HG02571 (cell line): Measurements from ENCODE around the gene TMEM243.
"Not testable (repeated sequence)": the region's sequence is repeated elsewhere in the genome, so short reads cannot be mapped to it uniquely, and the experiment has no call there.

Experiments
- ATAC-seq: cut with Tn5 transposase; IDR thresholded peaks from one replicate; pipeline ENCODE4 v1.9.1; 2021; ENCODE audit warnings: mild to moderate bottlenecking, moderate library complexity; ENCODE audit not compliant: unreplicated experiment

TMEM243 gene, protein sequence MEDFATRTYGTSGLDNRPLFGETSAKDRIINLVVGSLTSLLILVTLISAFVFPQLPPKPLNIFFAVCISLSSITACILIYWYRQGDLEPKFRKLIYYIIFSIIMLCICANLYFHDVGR

DNA sequence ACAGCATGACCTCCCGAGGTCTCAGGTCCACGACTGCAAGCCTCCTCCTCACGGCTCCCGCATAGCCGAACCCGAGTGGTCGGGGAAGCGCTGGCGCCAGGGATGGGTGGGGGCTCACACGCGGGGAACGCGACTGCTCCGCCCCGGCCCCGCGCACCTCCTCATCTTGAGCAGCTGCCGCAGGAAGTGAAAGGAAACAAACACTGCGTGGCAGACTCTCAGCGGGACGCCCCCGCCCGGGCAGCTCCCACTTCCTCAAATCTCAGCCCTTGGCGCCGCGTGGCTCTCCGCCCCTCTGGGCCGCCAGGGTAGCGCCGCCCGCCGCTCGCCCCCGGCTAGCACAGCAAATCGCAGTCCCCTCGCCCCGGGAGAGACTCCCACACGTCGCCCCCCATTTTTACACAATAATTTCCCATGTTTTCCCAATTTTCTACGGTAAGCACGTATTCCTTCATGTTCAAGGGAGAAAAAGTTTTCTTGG is at the start of gene TMEM243:
Gene TMEM243 (minus strand): TSS at position 188 of the 481 bp plus-strand sequence. CDS start 229 bp downstream, outside the sequence.
- ATAC-seq, result peak; percentile 50

DNA sequence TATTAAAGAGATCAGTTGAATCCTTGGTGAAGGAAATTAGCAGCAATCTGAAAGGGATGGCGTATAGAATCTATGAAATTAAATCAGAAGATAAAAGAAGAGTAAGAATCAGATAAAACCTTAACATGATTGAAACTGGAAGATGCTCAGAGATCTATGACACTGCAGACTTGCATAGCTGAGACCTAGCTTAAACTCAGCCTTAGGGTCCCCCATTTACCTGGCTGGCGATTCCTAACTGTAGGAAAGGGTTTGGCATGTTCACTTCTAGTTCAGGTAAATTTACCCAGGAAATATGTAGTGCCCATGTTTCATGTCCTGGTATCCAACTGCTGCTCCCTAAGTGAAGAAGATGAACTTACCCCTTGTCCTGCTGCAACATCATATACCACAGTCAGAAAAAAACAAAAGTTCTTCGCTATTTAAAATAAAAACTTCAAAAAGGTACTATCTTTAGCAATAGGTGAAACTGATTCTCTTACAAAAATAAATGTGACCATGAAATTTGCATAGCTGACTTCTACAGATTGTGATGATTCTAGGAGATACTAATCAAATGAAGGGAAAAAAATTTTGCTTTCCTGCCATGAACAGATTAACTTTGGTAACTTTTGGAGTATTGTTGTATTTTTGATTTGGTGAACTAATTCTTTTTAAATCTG is 47.8 kb upstream of the TMEM243 start:
- peak; percentile 68 for ATAC-seq

DNA sequence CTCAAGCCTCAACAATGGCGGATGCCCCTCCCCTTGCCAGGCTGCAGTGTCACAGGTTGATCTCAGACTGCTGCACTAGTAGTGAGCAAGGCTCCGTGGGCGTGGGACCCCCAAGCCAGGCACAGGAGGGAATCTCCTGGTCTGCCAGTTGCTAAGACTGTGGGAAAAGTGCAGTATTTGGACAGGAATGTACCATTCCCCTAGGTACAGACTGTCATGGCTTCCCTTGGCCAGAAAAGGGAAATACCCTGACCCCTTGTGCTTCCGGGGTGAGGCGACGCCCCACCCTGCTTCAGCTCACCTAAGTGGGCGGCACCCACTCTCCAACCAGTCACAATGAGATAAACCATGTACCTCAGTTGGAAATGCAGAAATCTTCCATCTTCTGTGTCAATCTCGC is 44.0 kb upstream of the TMEM243 start:
- no peak for ATAC-seq

DNA sequence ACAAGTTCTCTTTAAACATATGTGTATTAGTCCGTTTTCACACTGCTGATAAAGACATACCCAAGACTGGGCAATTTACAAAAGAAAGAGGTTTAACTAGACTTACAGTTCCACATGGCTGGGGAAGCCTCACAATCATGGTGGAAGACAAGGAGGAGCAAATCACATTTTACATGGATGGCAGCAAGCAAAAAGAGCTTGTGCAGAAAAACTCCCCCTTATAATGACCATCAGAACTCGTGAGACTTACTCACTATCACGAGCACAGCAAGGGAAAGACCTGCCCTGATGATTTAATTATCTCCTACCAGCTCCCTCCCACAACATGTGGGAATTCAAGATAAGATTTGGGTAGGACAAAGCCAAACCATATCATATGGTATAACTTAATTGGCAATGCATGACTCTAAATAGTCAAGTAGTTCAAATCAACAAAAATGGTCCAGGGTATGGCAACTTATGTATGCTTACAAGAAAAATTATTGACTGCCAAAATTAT is 34.1 kb upstream of the TMEM243 start:
- no peak for ATAC-seq

DNA sequence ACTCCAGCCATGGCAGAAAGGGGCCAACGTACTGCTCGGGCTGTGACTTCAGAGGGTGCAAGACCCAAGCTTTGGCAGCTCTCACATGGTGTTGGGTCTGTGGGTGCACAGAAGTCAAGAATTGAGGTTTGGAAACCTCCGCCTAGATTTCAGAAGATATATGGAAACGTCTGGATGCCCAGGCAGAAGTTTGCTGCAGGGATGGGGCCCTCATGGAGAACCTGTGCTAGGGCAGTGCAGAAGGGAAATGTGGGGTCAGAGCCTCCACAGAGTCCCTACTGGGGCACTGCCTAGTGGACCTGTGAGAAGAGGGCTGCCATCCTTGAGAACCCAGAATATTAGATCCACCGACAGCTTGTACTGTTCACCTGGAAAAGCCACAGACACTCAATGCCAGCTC is 26.1 kb upstream of the TMEM243 start:
- ATAC-seq, result not testable (repeated sequence)

DNA sequence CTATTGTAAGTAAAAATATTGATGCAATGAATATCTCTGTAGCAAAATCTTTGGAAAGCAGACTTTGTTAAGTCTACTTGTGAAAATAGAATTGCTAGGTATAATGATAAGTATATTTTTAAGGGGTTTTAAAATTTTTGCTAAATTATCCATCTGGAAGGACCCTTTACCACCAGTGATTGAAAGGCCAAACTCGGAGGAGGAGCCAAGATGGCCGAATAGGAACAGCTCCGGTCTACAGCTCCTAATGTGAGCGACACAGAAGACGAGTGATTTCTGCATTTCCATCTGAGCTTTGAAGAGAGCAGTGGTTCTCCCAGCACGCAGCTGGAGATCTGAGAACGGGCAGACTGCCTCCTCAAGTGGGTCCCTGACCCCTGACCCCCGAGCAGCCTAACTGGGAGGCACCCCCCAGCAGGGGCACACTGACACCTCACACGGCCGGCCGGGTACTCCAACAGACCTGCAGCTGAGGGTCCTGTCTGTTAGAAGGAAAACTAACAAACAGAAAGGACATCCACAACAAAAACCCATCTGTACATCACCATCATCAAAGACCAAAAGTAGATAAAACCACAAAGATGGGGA is 19.0 kb upstream of the TMEM243 start:
- not testable (repeated sequence) for ATAC-seq

DNA sequence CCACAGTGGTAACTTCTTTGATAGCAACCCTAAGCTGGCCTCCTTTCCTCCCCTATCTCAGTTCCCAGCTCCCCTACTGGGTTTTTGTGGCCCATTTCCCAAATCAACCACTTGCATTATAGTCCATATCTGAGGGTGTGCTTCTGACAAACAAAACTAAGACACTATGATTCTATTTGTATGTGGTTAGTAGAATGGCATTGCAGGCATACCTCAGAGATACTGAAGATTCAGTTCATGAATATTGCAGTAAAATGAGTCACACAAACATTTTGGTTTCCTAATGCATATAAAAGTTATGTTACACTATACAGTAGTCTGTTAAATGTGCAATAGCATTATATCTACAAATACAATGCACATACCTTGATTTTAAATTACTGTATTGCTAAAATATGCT is 15.4 kb upstream of the TMEM243 start:
- ATAC-seq, result no peak

DNA sequence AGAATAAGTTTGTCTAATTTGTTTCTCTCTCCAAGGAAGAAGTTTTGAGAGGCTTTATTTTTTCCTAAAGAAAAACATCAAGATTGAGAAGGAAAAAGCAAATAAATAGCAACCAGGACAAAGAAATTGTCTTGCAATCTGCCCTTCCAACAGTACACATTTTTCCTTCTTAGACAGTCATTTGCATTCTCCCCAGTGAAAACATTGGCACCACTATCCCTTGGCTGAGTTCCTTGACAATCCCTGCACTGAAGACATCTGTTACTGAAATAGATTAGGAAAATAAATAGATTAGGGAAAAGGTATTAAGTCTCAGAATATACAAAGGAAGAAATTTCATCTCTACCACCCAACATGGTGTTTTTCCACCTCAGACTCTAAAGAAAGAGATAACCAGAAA is 12.2 kb upstream of the TMEM243 start:
- ATAC-seq, result no peak

DNA sequence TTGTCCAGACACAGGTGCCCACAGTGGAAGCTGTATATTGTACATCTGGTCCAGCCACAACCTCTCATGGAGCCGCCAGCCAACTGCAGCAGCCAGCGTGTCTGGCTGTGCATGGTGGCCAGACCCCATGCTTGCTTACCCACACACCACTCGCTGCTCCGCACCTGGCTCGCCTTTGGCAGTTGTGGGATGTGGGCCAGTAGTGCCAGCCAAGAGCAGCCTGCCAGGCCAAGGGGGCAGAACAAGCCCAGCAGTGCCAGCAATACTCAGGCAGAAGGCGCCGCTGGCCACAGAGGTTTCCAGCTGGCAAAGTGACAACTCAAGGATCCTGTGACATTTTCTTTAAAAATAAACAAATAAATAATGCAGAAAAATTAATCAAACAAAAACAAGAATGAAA is 11.7 kb upstream of the TMEM243 start:
- no peak for ATAC-seq

DNA sequence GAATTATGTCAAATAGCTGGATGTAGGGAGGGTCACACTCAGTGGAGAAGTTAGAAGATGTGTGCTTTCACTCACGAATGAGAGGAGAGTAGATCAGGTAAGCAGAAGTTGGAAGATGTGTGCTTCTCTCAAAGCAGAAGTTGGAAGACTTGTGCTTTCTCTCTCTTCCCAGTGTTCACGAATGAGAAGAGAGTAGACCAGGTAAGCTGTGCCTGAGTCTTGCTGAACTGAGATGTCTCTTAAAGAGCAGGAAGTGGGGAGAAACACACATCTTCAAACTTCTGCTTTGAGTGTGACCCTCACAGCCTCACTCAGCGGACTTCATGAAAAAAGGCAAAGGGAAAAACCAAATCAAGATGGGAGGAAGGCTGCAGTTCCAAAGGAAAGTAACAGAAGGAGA is 7.0 kb upstream of the TMEM243 start:
- no peak for ATAC-seq

DNA sequence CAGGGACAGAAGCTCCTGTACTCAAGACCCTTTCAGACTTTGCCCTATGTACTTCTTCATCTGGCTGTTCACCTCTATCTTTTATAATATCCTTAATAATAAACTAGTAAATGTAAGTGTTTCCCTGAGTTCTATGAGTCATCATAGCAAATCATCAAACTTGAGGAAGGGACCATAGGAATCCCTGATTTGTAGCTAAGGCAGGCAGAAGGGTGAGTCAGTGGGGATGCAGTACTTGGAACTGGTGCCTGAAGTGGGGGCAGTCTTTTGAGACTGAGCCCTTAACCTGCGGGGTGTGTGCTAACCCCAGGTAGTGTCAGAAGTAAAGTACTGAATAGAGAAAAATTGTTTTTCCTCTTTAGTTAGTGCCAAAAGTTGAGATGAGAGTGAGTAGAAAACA is 6.2 kb upstream of the TMEM243 start:
- no peak for ATAC-seq

DNA sequence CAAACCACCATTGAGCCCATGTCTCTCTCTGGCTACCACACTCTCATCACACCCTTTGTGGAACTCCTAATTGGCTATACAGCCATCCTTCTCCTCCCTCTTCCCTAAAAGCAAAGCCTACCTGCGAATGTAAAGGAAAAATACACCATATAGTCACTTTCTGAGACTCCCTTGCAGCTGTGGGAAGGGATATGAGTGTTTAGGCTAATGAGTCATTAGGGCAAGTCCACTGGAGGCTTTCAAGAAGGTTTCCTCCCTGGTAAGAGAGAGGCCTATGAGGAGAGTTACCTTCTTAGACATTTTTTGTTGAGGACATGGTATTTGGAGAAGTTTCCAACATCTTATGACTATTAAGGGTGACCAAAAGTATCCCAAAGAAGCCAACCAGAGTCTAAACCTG is 4.1 kb upstream of the TMEM243 start:
- ATAC-seq, result no peak

DNA sequence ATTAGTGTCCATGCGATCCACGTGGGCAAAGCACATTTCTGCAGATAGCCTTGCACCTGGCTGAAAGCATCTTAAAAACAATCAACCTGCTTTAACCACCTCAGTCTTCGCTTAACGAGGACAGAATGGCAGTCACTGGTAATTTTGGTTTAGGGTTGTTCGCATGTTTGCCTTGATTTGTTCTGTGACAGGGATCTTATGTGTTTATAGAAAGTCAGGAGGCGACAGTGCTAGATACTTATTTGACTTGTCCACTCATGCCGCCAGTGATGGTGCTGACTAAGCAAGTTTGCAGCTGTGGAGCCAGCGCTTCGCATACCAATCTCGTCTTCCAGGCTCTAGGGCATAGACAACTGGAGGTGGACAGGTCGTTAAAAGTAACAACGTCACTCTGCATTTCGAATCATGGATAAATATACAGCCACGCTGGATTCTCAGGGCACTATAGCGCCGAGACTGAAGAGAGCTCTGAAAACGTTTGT is 1.2 kb upstream of the TMEM243 start:
- ATAC-seq, result no peak

DNA sequence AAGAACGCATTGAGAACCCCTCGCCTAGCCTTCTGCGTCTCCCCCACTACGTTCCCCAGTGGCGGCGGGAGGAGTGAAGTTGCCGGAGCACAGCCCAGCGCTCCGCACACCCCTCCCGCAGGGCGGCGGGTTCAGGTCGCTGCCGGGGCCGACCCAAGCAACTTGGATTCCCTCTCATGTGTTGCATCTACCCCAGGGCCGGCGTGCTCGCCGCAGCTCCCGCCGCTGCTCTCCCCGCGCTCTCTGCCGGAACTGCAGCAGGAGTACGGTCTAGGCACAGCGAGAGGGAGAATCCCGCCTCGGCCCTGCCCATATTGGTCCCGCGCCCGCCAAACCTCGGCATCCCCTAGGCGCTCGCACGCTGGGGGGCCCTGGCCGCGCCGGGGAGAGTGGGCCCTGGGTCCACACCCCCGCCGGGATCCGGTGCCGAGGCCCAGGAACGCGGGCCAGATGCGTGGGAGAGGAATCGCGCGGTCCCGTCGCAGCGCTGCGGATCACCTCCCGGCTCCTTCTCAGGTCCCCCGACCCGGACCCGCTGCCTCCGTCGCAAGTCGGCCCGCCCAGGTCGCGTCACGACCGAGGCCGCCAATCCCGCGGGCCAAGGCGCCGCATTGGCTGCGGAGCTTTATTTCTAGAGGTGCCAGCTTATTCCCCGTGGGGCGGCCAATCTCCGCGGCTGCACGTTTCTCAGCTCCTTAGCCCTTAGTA is 648 bp upstream of the TMEM243 start:
- ATAC-seq, result peak; percentile 40

DNA sequence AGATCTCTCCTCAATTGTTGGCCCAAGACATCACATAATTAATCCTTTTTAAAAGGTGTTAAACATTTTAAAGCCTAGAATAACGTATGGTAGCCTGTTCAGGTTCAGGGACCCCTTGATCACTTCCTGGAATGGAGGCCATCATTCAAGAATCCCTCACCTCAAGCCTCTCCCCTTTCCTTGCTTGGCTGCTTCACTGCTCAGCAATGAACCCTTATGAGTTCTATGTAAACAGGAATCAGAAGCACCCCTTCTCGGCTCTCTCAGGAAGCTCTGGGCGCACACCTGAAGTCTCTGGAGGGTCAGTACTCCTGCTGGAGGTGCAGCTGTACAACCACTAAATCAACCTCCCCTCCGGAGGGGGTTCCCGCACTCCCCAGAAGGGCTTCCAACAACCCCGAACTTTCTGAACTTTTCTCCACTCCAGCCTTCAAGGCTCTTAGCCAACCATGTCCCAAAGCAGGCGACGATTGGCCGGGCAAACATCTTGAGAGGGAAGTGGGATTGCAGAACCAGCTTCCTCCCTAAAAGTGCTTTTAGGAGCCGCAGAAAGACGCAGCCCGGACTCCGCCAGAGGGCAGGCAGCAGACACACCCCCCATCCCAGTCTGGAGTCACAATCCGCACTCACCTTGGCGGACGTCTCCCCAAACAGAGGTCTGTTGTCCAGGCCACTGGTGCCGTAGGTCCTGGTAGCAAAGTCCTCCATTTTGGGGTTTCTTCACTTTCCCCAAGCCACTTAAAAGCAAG is 562 bp downstream of the TMEM243 start:
- ATAC-seq, result peak; percentile 0

DNA sequence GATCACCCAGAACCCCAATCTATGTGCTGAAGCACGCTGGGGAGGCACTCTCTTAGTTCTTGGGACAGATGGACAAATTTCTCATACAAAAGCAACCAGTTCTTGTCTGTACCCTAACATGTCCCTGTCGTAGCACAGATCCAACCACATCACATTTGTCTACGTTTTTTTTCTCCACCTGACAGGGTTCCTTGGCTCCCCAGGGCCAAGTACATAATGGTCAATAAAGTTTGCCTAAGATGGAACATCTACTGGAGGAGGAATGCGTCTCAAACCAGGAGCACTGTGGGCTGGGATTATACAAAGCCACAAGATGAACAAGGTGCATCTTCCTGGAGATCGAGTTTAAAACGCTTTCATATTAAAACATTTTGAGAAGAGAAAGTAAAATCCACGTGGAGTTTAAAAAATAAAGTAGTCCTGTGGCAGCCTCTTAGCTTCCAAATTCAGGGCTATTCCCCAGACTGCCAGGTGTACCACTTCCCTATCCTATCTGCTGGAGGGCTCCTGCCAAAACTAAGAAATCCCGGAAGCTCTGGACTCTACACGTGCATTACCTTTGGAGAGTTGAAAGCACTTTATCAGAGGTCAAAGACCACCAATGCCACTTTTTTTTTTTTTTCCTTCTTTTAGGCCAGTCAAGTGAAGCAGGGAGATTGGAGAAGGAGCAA is 1.4 kb downstream of the TMEM243 start:
- no peak for ATAC-seq

DNA sequence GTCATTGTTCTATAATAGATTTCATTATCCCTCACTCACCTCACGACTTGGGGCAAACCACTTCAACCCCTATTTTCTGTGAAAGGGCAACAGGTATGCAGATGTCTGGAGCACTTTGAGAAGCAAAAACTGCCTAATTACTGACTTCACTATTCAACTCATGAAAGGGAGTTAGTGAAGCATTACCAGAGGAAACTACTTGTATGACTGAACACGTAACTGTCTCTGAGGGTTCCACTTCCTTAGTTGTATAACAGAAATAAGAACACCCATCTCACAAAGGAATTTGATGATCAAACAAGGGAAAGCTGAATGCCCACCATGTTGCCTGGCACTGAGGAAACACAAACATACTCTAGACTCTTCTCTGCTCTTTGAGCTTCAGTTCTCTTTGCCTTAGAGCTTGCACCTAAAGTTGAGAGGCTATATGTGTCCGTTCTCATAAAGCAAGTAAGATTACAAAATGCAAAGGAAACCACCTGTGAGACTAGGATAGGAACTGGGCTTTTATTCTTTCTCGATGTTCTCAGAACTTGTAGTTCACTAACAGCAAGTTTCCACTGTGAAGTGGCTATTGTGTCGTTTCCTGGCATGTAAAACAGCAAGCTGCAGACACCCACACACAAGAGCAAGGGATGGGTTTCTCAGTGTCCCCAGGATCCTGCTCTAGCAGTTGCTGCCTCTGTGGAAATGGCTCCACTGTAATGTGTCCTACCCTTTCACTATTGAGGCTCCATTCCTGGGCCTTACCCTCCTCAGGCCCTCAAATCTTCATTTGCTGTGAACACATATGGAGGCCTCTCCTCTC is 2.6 kb downstream of the TMEM243 start:
- ATAC-seq, result peak; percentile 51

DNA sequence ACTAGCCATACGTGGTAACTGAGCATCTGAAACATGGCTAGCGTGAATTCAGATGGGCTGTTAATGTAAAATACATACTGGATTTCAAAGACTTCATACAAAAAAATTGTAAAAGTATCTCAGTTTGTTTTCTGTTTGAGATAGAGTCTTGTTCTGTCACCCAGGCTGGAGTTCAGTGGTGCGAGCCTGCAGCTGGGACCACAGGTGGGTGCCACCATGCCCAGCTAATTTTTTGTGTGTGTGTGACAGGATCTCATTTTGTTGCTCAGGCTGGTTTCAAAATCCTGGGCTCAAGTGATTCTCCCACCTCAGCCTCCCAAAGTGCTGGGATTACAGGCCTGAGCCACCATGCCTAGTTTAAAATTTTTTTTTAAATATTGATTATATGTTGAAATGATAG is 4.5 kb downstream of the TMEM243 start:
- ATAC-seq, result no peak

DNA sequence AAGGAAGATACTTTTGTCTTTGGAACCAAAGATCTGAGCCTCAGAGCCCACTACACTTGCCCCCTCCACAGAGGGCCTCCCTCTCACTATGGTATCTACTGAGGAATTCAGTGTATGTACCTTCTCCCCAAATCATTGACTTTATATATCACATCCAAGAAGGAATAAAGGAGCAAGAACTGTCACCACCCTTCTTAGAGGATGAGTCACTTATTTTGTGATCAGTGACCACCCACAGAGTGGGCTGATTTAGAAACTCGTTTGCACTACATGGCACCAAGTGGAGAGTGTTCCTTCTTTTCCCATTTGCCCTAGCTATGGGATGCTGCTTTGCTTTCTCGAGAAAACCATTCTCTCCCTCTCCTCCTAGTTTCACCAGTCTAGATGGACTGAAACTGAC is 5.7 kb downstream of the TMEM243 start:
- ATAC-seq, result no peak
